Adipocyte (in vitro differentiated cells): Measurements from ENCODE around the gene CATSPERD.

Source experiments
- DNase-seq: peaks from one replicate; pipeline ENCODE4 v3.0.0-alpha.2; 2015; ENCODE audit warnings: low read depth
- H3K27me3 ChIP-seq: replicated peaks from 2 replicates; pipeline ENCODE4 v1.7.0; 2013; ENCODE audit warnings: mild to moderate bottlenecking, low read length, moderate library complexity; ENCODE audit not compliant: control insufficient read depth, insufficient read depth
- H3K36me3 ChIP-seq: 2 replicates; pipeline ENCODE4 v1.7.0; 2013; ENCODE audit warnings: low read length, mild to moderate bottlenecking, moderate library complexity; ENCODE audit not compliant: control insufficient read depth, insufficient read depth, severe bottlenecking
- H3K4me1 ChIP-seq: 2 replicates; pipeline ENCODE4 v1.7.0; 2013; ENCODE audit warnings: mild to moderate bottlenecking, low read length, moderate library complexity; ENCODE audit not compliant: control insufficient read depth, insufficient read depth
- H3K4me3 ChIP-seq: 2 replicates; pipeline ENCODE4 v1.7.0; 2013; ENCODE audit warnings: mild to moderate bottlenecking, low read length, moderate library complexity
- H3K9ac ChIP-seq: 2 replicates; pipeline ENCODE4 v1.7.0; 2013; ENCODE audit warnings: mild to moderate bottlenecking, low read length, moderate library complexity
- H3K9me3 ChIP-seq: 2 replicates; pipeline ENCODE4 v1.7.0; 2013; ENCODE audit warnings: mild to moderate bottlenecking, low read length, moderate library complexity; ENCODE audit not compliant: control insufficient read depth

CATSPERD gene

DNA sequence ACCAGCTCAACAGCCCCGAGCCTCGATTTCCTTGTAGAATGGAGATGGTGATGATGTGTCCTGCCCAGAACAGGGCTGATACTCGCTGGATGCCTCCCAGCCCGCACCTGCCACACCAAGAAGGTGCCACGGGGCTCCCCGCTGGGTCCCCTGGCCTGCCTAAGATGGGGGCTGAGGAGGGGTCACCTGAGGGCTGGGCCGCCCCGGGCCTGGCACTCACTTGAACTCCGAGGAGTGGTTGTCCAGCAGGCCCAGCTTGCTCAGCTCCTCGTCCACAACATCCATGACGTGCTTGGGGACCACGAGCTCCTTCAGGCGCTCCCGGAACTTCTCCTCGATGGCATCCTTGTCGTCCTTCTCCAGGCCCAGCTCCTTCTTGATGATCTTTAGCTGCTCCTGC lies 14.9 kb upstream of the CATSPERD start:
- Histone ChIP-seq H3K9me3 (no peaks in the 10 kb centered on the region), H3K9ac (no peak overlapping the region), H3K27me3 (no peaks in the 10 kb centered on the region), H3K4me3 (no peak overlapping the region), H3K36me3 (peaks cover 63% of the 10 kb centered on the region), H3K4me1 (no peaks in the 10 kb centered on the region)
- no peak for DNase-seq

DNA sequence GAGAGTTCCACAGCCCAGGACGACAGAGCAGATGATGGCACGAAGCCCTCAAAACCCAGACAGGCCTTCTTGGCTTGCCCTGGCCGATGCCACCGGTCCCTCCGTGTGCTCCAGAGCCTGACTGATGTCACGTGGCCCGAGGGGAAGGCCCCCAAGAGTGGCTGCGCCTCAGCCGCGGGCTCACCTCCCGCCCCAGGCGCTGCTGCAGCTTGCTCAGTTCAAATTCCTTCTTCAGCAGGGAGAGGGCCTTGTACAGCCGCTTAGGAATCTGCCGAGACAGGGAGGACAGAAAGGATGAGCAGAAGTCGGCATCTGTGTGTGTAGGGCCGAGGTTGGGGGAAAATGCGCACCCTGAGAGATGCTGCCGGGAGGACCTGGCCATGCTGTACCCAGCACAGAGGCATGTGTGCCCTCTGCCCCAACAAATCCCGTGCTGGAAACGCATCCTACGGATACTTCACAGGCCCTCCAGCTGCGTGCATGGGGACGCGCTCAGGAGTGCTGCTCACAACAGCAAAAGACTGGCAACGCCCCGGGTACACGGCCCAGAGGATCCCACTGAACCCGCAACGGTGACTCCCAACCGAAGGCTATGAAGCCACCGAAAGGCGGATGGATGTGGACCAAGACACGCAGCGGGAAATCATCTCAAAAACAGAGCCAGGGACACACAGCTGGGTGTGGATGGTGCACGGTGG lies 13.4 kb upstream of the CATSPERD start:
- H3K36me3 ChIP-seq, result peaks cover 74% of the 10 kb centered on the region

DNA sequence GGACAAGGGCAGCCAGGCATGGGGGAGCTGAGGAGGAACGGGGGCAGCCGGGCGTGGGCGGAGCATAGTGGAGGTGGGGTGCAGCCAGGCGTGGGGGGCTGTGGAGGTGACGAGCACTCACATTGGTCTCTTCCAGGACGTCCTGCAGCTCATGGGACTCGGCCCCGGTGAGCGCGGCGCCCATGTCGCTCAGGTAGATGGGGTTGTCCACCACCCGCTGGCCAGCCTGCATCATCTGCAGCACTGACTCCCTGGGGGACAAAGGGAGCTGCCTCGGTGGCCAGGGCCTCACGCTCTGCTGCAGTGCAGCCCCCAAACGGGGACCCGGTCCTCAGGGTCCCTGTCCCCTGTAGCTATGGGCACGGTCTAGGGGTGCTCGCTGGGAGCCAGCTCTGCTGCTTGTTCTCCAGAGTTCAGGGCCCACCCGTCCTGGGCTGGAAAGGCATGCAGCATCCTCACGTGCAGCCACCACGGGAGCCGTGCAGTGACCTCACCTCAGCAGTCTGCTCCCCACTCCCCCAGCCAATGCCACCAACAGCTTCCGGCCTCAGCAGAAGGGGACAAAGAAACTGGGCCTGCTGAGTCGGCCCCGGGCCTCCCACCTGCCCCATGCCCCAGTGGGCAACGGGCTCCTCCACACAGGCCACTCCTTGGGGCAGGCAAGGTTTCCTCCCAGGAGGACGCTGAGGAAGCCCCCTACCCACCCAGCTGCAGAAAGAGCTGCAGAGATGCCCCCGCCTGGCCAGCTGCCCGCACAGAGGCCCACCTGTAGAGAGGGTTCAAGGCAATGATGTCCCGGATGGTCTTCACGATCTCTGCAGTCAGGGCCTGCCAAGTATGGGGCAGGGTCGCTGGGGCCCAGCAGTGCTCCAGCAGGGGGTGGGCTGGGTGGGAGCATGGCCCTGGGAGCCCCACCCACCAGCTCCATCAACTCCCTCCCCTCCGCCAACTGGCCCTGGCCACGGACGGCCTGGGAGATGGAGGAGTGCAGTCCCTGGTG lies 12.6 kb upstream of the CATSPERD start:
- Histone ChIP-seq H3K36me3 (peaks cover 83% of the 10 kb centered on the region), H3K27me3 (no peaks in the 10 kb centered on the region), H3K4me1 (no peaks in the 10 kb centered on the region), H3K9ac (no peak overlapping the region), H3K4me3 (no peak overlapping the region), H3K9me3 (no peaks in the 10 kb centered on the region)
- no peak for DNase-seq

More for the DNA sequence above, 13.4 kb upstream of the CATSPERD start:
- Histone ChIP-seq H3K9ac (no peak overlapping the region), H3K27me3 (no peaks in the 10 kb centered on the region), H3K4me1 (no peaks in the 10 kb centered on the region), H3K4me3 (no peak overlapping the region), H3K9me3 (no peaks in the 10 kb centered on the region)
- no peak for DNase-seq

DNA sequence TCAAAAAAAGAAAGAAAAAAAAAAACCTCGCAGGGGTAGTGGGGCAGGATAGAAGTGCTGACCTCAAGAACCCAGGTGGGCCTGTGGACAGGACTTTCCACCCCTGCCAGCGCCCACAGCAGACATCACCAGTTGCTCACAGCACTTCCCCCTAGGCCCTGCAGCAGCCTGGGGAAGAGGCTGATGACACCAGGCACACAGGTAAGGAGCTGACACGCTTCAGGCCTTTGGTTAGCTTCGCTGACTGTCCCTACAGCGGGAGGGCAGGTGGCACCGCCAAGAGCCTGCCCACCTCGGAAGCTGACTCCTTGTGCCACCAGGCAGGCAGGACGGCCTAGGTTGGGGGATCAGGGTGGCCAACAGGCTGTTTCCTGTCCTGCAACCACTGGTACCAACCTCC lies 9.4 kb upstream of the CATSPERD start:
- Histone ChIP-seq H3K36me3 (peaks cover 65% of the 10 kb centered on the region), H3K9me3 (no peaks in the 10 kb centered on the region)

DNA sequence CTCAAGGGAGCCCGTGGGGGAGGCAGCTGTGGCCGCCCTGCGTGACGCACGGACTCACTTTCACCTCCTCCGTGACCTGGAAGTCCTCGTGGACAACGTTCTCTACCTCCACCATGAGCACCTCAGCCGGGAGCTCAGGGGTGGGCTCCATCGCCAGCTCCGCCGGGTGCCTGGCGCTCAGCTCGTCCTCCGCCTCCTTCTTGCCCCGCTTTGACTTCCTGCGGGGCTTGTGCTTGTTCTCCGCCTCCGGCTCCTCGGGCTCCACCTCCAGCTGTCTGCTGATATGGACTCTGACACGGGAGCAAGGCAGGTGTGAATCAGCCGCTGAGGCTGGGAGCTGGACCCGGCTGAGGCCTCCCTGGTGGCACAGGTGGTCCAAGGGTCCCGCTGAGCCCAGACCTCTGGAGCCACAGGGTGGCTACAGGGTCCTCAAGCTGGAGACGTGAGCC lies 8.7 kb upstream of the CATSPERD start:
- Histone ChIP-seq H3K9me3 (no peaks in the 10 kb centered on the region), H3K36me3 (peaks cover 58% of the 10 kb centered on the region), H3K4me3 (no peak overlapping the region), H3K27me3 (no peaks in the 10 kb centered on the region), H3K9ac (no peak overlapping the region), H3K4me1 (no peaks in the 10 kb centered on the region)
- DNase-seq, result no peak

More for the DNA sequence above, 9.4 kb upstream of the CATSPERD start:
- no peaks in the 10 kb centered on the region for H3K4me1 ChIP-seq
- no peak overlapping the region for H3K9ac ChIP-seq
- no peaks in the 10 kb centered on the region for H3K27me3 ChIP-seq
- no peak overlapping the region for H3K4me3 ChIP-seq
- DNase-seq, result no peak

DNA sequence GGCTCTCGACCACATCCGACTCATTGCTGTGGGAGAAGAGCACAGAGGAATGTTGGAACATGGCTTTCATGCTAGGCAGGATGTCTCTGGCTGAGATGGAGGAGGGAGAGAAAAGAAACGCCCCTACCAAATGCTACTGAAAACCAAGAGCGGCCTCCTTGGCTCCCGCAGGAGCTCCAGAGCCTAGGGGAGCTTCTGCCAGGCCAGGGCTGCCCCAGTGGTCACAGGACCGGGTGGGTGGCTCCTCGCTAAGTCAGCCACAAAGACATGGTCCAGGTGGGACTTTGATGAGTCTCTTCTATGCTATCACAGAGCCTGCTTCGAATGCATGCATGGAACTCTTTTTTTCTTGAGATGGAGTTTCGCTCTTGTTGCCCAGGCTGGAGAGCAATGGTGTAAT lies 7.2 kb upstream of the CATSPERD start:
- Histone ChIP-seq H3K36me3 (peaks cover 43% of the 10 kb centered on the region), H3K9ac (no peak overlapping the region), H3K9me3 (no peaks in the 10 kb centered on the region), H3K4me1 (peaks cover 13% of the 10 kb centered on the region), H3K4me3 (no peak overlapping the region), H3K27me3 (no peaks in the 10 kb centered on the region)
- DNase-seq, result no peak

DNA sequence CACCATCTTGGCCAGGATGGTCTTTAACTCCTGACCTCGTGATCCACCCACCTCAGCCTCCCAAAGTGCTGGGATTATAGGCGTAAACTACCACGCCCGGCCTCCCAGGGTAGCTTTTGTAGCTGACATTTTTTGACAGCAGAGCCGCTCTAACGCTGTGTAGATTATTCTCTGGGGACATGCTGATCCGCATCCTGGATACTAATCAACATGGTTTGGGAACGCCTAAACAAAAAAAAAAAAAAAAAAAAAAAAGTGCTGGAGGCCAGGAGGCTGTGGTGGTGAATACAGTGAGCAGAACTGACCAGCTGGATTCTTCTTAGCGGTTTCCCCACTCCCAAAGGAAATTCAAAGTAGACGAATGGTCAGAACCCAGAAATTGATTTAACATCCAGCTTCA lies 5.6 kb upstream of the CATSPERD start:
- H3K9ac ChIP-seq, result no peak overlapping the region
- H3K27me3 ChIP-seq, result no peaks in the 10 kb centered on the region
- no peak for DNase-seq
- H3K4me3 ChIP-seq, result no peak overlapping the region
- peaks cover 38% of the 10 kb centered on the region for H3K36me3 ChIP-seq
- H3K9me3 ChIP-seq, result no peaks in the 10 kb centered on the region
- H3K4me1 ChIP-seq, result peaks cover 16% of the 10 kb centered on the region

DNA sequence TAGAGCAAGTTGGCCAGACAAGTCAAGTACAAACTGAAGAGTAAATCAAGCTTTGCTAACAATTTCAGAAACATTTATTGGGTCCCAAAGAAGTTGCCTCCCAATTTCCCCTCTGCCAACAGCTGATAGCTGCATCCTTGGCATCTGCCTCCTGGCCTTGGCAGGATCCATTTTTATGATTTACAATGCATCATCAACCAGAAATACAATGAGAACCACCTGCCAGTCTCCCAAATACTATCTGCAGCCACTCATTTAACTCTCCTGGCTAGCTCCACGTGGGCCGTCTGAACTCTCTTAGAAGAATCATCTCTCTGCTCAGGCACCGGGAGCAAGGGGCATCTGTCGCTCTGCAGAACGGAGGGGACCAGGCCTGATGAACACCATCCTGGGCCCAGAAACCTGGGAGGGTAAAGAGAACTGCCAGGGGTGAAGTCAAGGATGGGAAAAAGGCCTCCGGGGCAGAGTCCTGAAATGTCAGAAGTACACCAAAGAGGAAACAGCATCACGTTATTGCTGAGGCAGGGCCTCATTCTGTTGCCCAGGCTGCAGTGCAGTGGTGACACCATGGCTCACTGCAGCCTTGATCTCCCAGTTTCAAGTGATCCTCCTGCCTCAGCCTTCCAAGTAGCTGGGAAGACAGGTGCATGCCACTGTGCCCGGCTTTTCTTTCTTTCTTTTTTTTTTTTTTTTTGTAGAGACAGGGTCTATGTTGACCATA lies 3.1 kb upstream of the CATSPERD start:
- Histone ChIP-seq H3K9ac (peak overlapping the region; percentile 97), H3K4me1 (peaks cover 16% of the 10 kb centered on the region), H3K27me3 (no peaks in the 10 kb centered on the region), H3K36me3 (peaks cover 17% of the 10 kb centered on the region), H3K9me3 (no peaks in the 10 kb centered on the region), H3K4me3 (peak overlapping the region; percentile 96)
- DNase-seq, result no peak

DNA sequence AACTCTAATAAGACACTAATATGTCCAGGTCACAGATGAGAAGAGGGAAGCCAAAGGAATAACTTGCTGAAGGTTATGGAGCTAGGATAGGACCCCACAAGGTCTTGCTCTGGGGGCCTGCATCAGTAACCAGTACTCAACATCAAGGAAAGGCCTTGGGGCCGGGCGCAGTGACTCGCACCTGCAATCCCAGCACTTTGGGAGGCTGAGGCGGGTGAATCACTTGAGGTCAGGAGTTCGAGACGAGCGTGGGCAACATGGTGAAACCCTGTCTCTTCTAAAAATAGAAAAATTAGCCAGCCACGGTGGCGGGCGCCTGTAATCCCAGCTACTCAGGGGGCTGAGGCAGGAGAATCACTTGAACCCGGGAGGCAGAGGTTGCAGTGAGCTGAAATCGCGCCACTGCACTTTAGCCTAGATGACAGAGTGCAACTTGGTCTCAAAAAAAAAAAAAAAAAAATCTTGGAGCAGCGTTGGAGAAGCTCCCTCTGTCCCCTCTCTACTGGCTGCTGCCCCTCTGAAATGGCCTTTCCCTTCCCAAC lies 2.3 kb upstream of the CATSPERD start:
- H3K36me3 ChIP-seq, result peaks cover 9% of the 10 kb centered on the region
- no peaks in the 10 kb centered on the region for H3K9me3 ChIP-seq
- DNase-seq, result peak; percentile 54
- H3K4me3 ChIP-seq, result peak overlapping the region; percentile 96
- H3K4me1 ChIP-seq, result peaks cover 16% of the 10 kb centered on the region
- H3K9ac ChIP-seq, result peak overlapping the region; percentile 97
- no peaks in the 10 kb centered on the region for H3K27me3 ChIP-seq

DNA sequence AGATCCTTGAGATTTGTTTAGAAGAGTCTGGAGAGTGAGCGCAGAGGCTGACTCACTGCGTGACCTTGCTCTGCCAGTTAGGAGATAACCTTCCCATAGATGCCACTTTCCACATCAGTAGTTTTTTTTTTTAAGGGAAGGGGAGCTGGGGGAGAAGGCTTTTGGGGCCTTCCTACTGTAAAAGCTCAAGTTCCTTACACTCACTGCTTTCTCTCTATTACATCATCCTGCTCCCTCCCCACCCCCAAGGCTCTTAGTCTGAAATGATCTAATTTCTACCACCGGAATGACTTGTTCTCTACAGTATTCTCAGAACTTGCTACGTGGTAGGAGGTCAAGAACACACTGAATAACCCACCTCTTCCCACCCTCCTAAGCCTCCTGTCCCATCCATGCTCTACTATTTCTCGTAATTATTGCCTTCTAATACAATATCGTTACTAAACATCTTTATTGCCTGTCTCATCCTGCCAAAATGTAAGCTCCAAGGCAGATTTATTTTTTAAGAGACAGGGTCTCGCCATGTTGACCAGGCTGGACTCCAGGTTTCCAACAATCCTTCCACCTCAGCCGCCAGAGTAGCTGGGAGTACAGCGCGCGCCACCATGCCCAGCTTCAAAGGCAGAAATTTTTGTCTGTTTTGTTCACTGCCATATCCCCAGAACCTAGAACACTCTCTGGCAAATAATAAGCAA lies 1.7 kb upstream of the CATSPERD start:
- Histone ChIP-seq H3K9ac (peak overlapping the region; percentile 97), H3K4me3 (peak overlapping the region; percentile 96), H3K4me1 (peaks cover 16% of the 10 kb centered on the region), H3K27me3 (no peaks in the 10 kb centered on the region), H3K9me3 (no peaks in the 10 kb centered on the region), H3K36me3 (peaks cover 3% of the 10 kb centered on the region)
- peak; percentile 90 for DNase-seq
